Adrenal gland (tissue), 5 donors: ENCODE results near the gene GTF2F2.

Experiments used
- CTCF ChIP-seq, 6 experiments: fragments of 450-650 bp in 4 of 6; fragments of 200-600 bp in 2 of 6; sonication (generic) in 1 of 6; IDR thresholded peaks; 1 replicate in 5 of 6; 2 replicates in 1 of 6; pipeline versions ENCODE4 v1.5.1 to v1.8.0; 2016 to 2021; ENCODE audit warnings: antibody characterized with exemption in 6 of 6, mild to moderate bottlenecking in 2 of 6, moderate library complexity in 1 of 6
- POLR2A ChIP-seq, 2 donors: fragments of 450-650 bp; IDR thresholded peaks; one replicate each; pipeline ENCODE4 v1.6.1; 2017; ENCODE audit warnings: antibody characterized with exemption in 2 of 2, mild to moderate bottlenecking in 2 of 2, moderate library complexity in 1 of 2
- donor health status: DM: no; HTN: no; CAD: no.

DNA sequence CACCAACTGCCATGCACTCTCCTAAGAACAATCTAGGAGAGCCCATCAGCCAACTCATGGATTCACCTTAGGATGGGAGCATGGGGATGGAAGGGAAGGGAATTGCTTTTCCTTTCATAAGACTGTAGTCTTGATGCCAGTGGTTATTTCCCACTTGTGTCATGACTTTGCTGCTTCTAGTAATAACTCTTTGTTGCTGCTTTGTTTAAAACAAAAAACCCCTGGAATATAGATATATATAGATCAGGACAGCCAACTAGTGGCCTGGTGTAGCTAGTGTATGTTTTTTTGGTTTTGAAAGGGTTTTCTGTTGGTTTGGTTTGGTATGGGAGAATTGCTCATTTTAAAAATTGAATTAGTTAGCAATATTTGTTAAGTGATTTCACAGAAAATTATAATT is 119.8 kb downstream of the GTF2F2 start:
- TF ChIP-seq POLR2A (IDR thresholded peaks at IDR 0.05) = no peak
- no peak for TF ChIP-seq CTCF (IDR thresholded peaks at IDR 0.05)
